Measurements from ENCODE around the gene KDM2A.

Gene KDM2A

GRCh38 chr11:67283481-67283963 lies 164.5 kb downstream of the KDM2A start:
- TF ChIP-seq CTCF (IDR thresholded peaks at IDR 0.05; ENCODE audit: control insufficient read depth, insufficient read depth, low read depth, low read length, missing control alignments) = no peak
- no peak overlapping the region for H3K4me3 ChIP-seq (ENCODE audit: control insufficient read depth, low read depth, low read length)
- DNase-seq (ENCODE audit: low read depth) = no peak

DNA sequence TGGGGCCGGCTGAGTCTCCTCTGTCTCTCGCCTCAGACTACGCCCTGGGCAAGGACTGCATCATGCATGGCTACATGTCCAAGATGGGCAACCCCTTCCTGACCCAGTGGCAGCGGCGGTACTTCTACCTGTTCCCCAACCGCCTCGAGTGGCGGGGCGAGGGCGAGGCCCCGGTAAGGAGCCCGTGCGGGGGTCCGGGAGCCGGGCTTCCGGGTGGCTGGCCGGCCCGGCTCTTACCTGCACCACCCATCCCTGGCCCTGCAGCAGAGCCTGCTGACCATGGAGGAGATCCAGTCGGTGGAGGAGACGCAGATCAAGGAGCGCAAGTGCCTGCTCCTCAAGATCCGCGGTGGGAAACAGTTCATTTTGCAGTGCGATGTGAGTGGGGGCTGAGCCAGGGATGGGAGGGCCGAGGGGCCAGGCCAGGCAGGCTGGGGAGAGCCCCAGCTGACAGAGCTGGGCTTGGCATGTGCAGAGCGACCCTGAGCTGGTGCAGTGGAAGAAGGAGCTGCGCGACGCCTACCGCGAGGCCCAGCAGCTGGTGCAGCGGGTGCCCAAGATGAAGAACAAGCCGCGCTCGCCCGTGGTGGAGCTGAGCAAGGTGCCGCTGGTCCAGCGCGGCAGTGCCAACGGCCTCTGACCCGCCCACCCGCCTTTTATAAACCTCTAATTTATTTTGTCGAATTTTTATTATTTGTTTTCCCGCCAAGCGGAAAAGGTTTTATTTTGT lies 165.9 kb downstream of the KDM2A start:
- H3K4me3 ChIP-seq (ENCODE audit: control insufficient read depth, low read depth, low read length) = no peak overlapping the region
- no peak for DNase-seq (ENCODE audit: low read depth)
- TF ChIP-seq CTCF (IDR thresholded peaks at IDR 0.05; ENCODE audit: control insufficient read depth, insufficient read depth, low read depth, low read length, missing control alignments) = no peak

- TF ChIP-seq CTCF (IDR thresholded peaks at IDR 0.05; ENCODE audit: control insufficient read depth, insufficient read depth, low read depth, low read length, missing control alignments) = no peak
- no peak for DNase-seq (ENCODE audit: low read depth)
- no peak overlapping the region for H3K4me3 ChIP-seq (ENCODE audit: control insufficient read depth, low read depth, low read length)
These were observed 166.8 kb downstream of the KDM2A start for GRCh38 chr11:67285541-67286498.

- DNase-seq (ENCODE audit: low read depth) = no peak
- TF ChIP-seq CTCF (IDR thresholded peaks at IDR 0.05; ENCODE audit: control insufficient read depth, insufficient read depth, low read depth, low read length, missing control alignments) = no peak
- H3K4me3 ChIP-seq (ENCODE audit: control insufficient read depth, low read depth, low read length) = no peak overlapping the region
These were observed 167.7 kb downstream of the KDM2A start for GRCh38 chr11:67286621-67287333.

DNA sequence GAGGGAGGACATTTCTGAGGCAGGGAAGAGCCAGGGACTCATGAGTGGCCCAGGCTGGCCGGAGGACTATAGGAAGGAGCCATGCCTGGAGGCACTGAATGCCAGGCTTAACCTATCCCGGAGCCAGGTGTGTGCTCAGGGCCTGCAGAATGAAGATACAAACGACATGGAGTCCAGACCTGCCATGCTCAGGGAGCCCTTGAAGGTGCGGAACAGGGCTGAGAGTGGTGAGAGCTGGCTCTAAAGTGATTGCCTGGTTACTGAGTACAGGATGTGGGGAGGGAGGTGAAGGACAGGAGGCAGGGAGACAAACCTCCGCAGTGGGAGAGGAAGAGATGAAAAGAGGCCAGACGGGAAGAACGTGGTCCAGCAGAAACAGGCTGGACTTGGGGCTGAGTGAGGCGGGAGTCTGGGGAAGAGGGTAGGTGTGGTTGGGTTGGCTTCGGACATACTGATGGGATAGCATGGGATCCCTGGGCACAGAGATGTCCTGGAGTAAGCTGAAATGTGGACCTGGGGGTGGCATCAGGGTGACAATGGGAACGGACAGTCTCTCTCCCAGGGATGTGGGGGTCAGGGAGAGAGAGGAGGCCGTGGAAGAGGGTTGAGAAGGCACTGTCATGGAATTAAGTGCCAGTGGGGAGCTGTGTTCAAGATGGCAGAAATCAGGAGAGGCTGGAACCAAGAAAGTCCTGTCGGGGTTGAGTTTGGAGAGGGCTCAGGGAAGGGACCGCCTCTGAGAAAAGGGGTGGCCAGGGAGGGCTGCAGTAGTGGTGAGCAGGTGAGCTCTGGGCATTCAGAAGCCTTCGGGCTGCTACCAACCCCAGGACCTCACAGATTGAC lies 168.5 kb downstream of the KDM2A start:
- no peak for TF ChIP-seq CTCF (IDR thresholded peaks at IDR 0.05; ENCODE audit: control insufficient read depth, insufficient read depth, low read depth, low read length, missing control alignments)
- H3K4me3 ChIP-seq (ENCODE audit: control insufficient read depth, low read depth, low read length) = peak overlapping the region; percentile 73; the same call in 1 of the 2 replicates
- DNase-seq (ENCODE audit: low read depth) = no peak

DNA sequence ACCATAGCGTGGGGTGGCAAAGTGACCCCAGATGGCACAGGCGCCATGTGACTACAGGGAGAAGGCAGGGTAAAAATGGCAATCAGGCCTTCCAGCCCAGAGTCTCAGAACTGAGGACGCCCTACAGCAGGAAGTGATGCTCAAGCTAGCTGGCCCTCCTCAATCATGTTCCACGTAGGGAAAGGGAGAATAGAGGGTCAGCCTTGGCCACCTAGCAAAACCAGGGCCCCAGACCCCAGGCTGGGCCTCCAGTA lies 169.1 kb downstream of the KDM2A start:
- TF ChIP-seq CTCF (IDR thresholded peaks at IDR 0.05; ENCODE audit: control insufficient read depth, insufficient read depth, low read depth, low read length, missing control alignments) = no peak

More for the DNA sequence above, 169.1 kb downstream of the KDM2A start:
- H3K4me3 ChIP-seq (ENCODE audit: control insufficient read depth, low read depth, low read length) = peak overlapping the region; percentile 73
- DNase-seq (ENCODE audit: low read depth) = no peak
